SK-N-MC (cell line): ENCODE measurements around the gene AP3S2.
"Not testable (repeated sequence)": the region's sequence is repeated elsewhere in the genome, so short reads cannot be mapped to it uniquely, and the experiment has no call there.

Experiments
- DNase-seq: peaks from one replicate; pipeline ENCODE4 v3.0.0-alpha.2; 2011; ENCODE audit warnings: low read depth, low spot score
- H3K27ac ChIP-seq: fragments of 200-600 bp; sonication (generic); 2 replicates; pipeline ENCODE4 v1.5.1; 2016; ENCODE audit warnings: mixed run types
- H3K36me3 ChIP-seq: fragments of 200-600 bp; sonication (generic); 2 replicates; pipeline ENCODE4 v1.6.1; 2017; ENCODE audit warnings: antibody characterized with exemption, low read length, mixed read lengths; ENCODE audit not compliant: insufficient read depth
- H3K4me3 ChIP-seq: fragments of 200-600 bp; sonication (generic); 2 replicates; pipeline ENCODE4 v1.5.1; 2016
- H3K9ac ChIP-seq: fragments of 200-600 bp; sonication (generic); 2 replicates; pipeline ENCODE4 v1.8.0; 2017; ENCODE audit warnings: mixed run types, mixed read lengths; ENCODE audit not compliant: insufficient read length
- H3K9me3 ChIP-seq: fragments of 200-600 bp; sonication (generic); 2 replicates; pipeline ENCODE4 v1.6.1; 2017; ENCODE audit warnings: low read depth, mild to moderate bottlenecking, antibody characterized with exemption, low read length, moderate library complexity, mixed read lengths
- EZH2 ChIP-seq: fragments of 200-600 bp; sonication (generic); IDR thresholded peaks from one replicate; pipeline ENCODE4 v1.6.1; 2017; ENCODE audit warnings: antibody characterized with exemption
- FOXP2 ChIP-seq: optimal IDR thresholded peaks from 2 replicates; pipeline ENCODE3; 2011; ENCODE audit warnings: mild to moderate bottlenecking, moderate library complexity; ENCODE audit not compliant: insufficient read depth; ENCODE audit errors: extremely low read length, control extremely low read depth
- POLR2AphosphoS5 ChIP-seq: IDR thresholded peaks from 2 replicates; pipeline ENCODE4 v1.6.1; 2012; ENCODE audit warnings: mild to moderate bottlenecking, low read depth, low read length, borderline replicate concordance

Gene AP3S2

DNA sequence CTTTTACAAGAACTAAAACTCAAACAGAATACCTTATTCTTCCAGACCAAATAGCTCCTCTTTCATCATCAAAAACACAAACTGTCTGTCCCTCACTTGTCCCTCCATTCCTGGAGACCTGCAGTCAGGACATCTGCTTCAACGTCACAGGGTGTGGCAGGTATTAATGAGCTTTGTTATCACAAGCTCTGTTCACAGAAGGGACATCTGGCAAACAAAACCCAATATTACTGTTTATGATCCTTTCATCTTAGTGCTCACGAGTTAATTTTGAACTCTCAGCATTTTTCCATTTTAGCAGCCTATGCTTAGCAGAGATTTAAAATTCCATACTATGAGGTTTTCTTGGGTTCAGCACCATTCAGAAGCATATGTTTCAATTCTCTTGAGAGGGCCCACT, 32.9 kb downstream of the AP3S2 start:
- peaks cover 14% of the 10 kb centered on the region for H3K36me3 ChIP-seq
- no peak overlapping the region; the same call in 1 of the 2 replicates for H3K27ac ChIP-seq
- DNase-seq: no peak
- H3K9ac ChIP-seq: no peak overlapping the region
- H3K4me3 ChIP-seq: no peak overlapping the region
- no peak for TF ChIP-seq POLR2AphosphoS5
- TF ChIP-seq EZH2: no peak
- TF ChIP-seq FOXP2: no peak
- no peaks in the 10 kb centered on the region for H3K9me3 ChIP-seq

GRCh38 chr15:89860431-89860830, 33.4 kb downstream of the AP3S2 start:
- Histone ChIP-seq H3K9me3 (no peaks in the 10 kb centered on the region), H3K36me3 (peaks cover 14% of the 10 kb centered on the region), H3K27ac (no peak overlapping the region)

DNA sequence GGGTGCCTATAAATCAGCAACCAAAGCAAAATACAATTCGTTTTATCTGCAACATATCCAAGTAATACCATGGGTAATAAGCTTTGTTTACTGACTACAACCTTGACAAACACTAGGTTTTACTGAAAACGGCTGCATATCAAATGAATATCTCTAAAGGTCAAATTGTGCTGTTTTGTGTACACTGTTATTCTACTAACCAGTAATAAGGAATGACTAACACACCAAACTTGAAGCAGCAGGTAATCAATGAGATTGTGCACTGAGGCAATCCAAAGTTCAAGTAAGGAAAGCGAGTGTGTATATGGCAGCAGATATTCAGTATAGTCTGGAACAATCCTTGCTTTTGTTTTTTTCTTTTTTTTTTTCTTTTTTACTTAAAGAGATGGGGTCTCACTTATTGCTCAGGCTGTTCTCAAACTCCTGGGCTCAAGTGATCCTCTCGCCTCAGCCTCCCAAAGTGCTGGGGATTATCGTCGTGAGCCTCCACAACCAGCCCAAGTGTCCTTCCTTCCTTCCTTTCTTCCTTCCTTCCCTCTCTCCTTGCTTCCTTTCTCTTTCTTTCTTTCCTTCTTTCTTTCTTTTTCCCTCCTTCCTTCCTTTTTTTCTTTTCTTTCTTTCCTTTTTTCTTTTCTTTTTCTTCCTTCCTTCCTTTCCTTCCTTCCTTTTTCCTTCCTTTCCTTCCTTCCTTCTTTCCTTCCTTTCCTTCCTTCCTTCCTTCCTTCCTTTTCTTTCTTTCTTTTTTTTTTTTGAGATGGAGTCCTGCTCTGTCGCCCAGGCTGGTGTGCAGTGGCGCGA, 34.9 kb downstream of the AP3S2 start:
- Histone ChIP-seq H3K4me3 (no peak overlapping the region), H3K36me3 (peaks cover 14% of the 10 kb centered on the region), H3K9ac (no peak overlapping the region), H3K27ac (no peak overlapping the region), H3K9me3 (no peaks in the 10 kb centered on the region)
- TF ChIP-seq POLR2AphosphoS5 (no peak), FOXP2 (no peak), EZH2 (no peak)
- DNase-seq: no peak

More at GRCh38 chr15:89860431-89860830, 33.4 kb downstream of the AP3S2 start:
- no peak for DNase-seq
- Histone ChIP-seq H3K4me3 (no peak overlapping the region), H3K9ac (no peak overlapping the region)
- TF ChIP-seq EZH2 (no peak), FOXP2 (no peak)

DNA sequence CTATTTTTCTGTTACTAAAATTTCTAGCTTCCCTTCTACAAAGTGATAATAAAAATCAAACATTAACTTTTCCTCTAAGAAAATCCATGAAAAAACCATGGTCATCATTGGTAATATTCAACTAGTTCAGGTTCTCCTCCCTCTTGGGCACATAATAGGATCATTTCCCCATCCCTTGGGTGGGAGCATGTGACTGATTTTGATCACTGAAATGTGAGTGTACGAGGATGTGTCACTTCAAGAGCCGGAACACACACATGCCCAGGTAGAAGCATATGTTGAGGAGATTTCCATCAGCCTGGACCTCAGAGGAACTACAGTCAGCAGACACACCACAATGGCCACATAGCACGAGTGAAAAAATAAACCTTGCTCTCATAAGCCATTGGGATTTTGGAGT, 36.1 kb downstream of the AP3S2 start:
- Histone ChIP-seq H3K36me3 (peaks cover 14% of the 10 kb centered on the region), H3K9ac (no peak overlapping the region), H3K9me3 (no peaks in the 10 kb centered on the region), H3K4me3 (no peak overlapping the region), H3K27ac (no peak overlapping the region)
- TF ChIP-seq POLR2AphosphoS5: no peak
- TF ChIP-seq EZH2: no peak
- TF ChIP-seq FOXP2: no peak
- DNase-seq: no peak

DNA sequence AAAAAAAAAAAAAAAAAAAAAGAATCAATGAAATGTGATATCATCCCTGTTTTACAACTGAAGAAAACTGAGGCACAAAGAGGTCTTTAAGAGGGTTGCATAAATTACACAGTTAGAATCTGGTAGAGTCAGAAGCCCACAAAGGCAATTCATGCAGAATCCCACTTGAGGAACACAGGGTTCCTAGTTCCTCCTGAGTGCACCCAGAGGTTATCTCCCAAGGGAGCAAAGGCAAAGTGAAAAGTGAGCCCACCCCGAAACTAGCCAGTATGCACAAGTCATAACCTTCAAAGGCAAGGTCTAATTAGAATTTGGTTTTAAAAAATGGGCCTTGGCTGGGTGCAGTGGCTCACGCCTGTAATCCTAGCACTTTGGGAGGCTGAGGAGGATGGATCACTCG, 37.8 kb downstream of the AP3S2 start:
- Histone ChIP-seq H3K4me3 (no peak overlapping the region), H3K36me3 (peaks cover 15% of the 10 kb centered on the region), H3K9me3 (no peaks in the 10 kb centered on the region), H3K9ac (no peak overlapping the region), H3K27ac (no peak overlapping the region)
- TF ChIP-seq FOXP2 (no peak), POLR2AphosphoS5 (no peak), EZH2 (no peak)
- DNase-seq: no peak

DNA sequence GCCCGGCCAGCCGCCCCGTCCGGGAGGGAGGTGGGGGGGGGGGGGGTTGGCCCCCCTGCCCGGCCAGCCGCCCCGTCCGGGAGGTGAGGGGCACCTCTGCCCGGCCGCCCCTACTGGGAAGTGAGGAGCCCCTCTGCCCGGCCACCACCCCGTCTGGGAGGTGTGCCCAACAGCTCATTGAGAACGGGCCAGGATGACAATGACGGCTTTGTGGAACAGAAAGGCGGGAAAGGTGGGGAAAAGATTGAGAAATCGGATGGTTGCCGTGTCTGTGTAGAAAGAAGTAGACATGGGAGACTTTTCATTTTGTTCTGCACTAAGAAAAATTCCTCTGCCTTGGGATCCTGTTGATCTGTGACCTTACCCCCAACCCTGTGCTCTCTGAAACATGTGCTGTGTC, 38.9 kb downstream of the AP3S2 start:
- H3K9me3 ChIP-seq, H3K36me3 ChIP-seq, H3K27ac ChIP-seq, H3K9ac ChIP-seq, DNase-seq, H3K4me3 ChIP-seq: not testable (repeated sequence)

- no peaks in the 10 kb centered on the region for H3K9me3 ChIP-seq
- no peak overlapping the region for H3K27ac ChIP-seq
- H3K4me3 ChIP-seq: no peak overlapping the region
- H3K36me3 ChIP-seq: peaks cover 9% of the 10 kb centered on the region; the same call in 1 of the 2 replicates
- H3K9ac ChIP-seq: no peak overlapping the region
- TF ChIP-seq EZH2 (no peak), POLR2AphosphoS5 (no peak), FOXP2 (no peak)
- no peak for DNase-seq
Measured at GRCh38 chr15:89852342-89852995, 41.3 kb downstream of the AP3S2 start.

GRCh38 chr15:89851673-89852341, 42.0 kb downstream of the AP3S2 start:
- no peak overlapping the region for H3K4me3 ChIP-seq
- H3K9me3 ChIP-seq: no peaks in the 10 kb centered on the region
- H3K36me3 ChIP-seq: peaks cover 11% of the 10 kb centered on the region; the same call in 1 of the 2 replicates
- no peak overlapping the region for H3K27ac ChIP-seq
- TF ChIP-seq FOXP2: no peak
- TF ChIP-seq POLR2AphosphoS5: no peak
- TF ChIP-seq EZH2: no peak
- no peak overlapping the region for H3K9ac ChIP-seq
- DNase-seq: no peak

DNA sequence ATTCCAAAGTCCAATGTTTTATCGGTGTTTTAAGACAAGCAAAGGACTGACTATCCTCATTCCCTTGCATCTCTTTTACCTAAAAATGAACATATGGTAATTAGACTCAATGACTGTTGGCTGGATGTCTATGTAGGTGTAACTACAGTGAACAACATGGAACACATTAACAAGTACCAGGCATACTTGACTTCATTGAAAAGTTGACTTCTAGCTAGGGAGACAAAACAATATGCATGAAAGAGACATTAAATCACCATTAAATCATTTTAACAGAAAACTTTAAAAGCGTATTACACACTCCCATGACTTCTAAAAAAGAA, 44.9 kb downstream of the AP3S2 start:
- H3K9ac ChIP-seq: no peak overlapping the region
- DNase-seq: no peak
- TF ChIP-seq FOXP2: no peak
- no peak for TF ChIP-seq EZH2
- no peak for TF ChIP-seq POLR2AphosphoS5
- H3K27ac ChIP-seq: no peak overlapping the region
- no peaks in the 10 kb centered on the region for H3K9me3 ChIP-seq
- H3K4me3 ChIP-seq: no peak overlapping the region
- peaks cover 11% of the 10 kb centered on the region; the same call in 1 of the 2 replicates for H3K36me3 ChIP-seq
